Endothelial cell of umbilical vein (primary cell): ENCODE results near the gene HMCN1. TPM values are rescaled to one million over a fixed set of nuclear protein-coding genes. Genes with fewer than 3 reads are reported as not detected.
A peak's percentile ranks its signal among the peaks of the same experiment; 100 is the strongest.

Source experiments
- BruUV-seq: library from RNA; stranded (reverse); fragments of 400-500 nt; replicated peaks from 2 replicates; lab custom pipeline; 2021; lab: Mats Ljungman, UMichigan
- CTCF ChIA-PET: fragments of 300-600, 350-600 bp; sonication (Branson Sonifier 250); formaldehyde crosslinking; loops from one replicate; lab custom pipeline; 2021; ENCODE audit warnings: antibody characterized with exemption, inconsistent platforms; lab: Charles Lee
- POLR2A ChIA-PET: fragments of 300-600, 350-600 bp; sonication (Branson Sonifier 250); formaldehyde crosslinking; loops from one replicate; lab custom pipeline; 2021; ENCODE audit warnings: antibody characterized with exemption, inconsistent platforms; lab: Charles Lee
- DNase-seq: peaks from one replicate; pipeline ENCODE4 v3.0.0-alpha.2; 2011; ENCODE audit warnings: low read depth, low spot score
- FAIRE-seq: peaks from 2 replicates; lab custom pipeline; 2011; peaks lifted over from hg19 to GRCh38; lab: Jason Lieb, UNC
- H2AFZ ChIP-seq: 2 replicates; pipeline ENCODE4 v1.6.0; 2012; ENCODE audit warnings: low read depth, low read length, control low read depth, inconsistent platforms
- H3K27ac ChIP-seq: 2 replicates; pipeline ENCODE4 v1.5.1; 2011; ENCODE audit warnings: low read depth, mild to moderate bottlenecking, control low read depth, low read length, moderate library complexity; ENCODE audit not compliant: insufficient read depth
- H3K27me3 ChIP-seq, 2 experiments: 2 replicates each; pipeline versions ENCODE4 v1.6.0 to v1.6.1; 2011; ENCODE audit warnings: low read length in 2 of 2, mixed read lengths in 1 of 2; ENCODE audit not compliant: control insufficient read depth in 2 of 2, insufficient read depth in 2 of 2
- H3K36me3 ChIP-seq, 2 experiments: 2 replicates in 1 of 2; 3 replicates in 1 of 2; pipeline ENCODE4 v1.5.1; 2011; ENCODE audit warnings: low read length in 2 of 2, mild to moderate bottlenecking in 1 of 2, moderate library complexity in 1 of 2; ENCODE audit not compliant: control insufficient read depth in 2 of 2, insufficient read depth in 2 of 2; ENCODE audit errors: extremely low read depth in 1 of 2
- H3K4me1 ChIP-seq: 3 replicates; pipeline ENCODE4 v1.5.1; 2011; ENCODE audit warnings: mild to moderate bottlenecking, low read length; ENCODE audit not compliant: control insufficient read depth, insufficient read depth; ENCODE audit errors: extremely low read depth
- H3K4me2 ChIP-seq: 2 replicates; pipeline ENCODE4 v1.6.1; 2011; ENCODE audit warnings: low read length, control low read depth, mixed read lengths; ENCODE audit not compliant: insufficient read depth
- H3K4me3 ChIP-seq, 3 experiments: fragments of 200-600 bp in 1 of 3; sonication (generic), shearing (Covaris generic) in 1 of 3; replicated peaks in 1 of 3; 2 replicates each; pipeline ENCODE4 v1.5.1; 2011 to 2016; ENCODE audit warnings: control low read depth in 3 of 3, low read length in 3 of 3, mild to moderate bottlenecking in 2 of 3, inconsistent platforms in 1 of 3, low read depth in 1 of 3, moderate library complexity in 1 of 3; ENCODE audit not compliant: insufficient read depth in 1 of 3
- H3K79me2 ChIP-seq: 2 replicates; pipeline ENCODE4 v1.6.0; 2012; ENCODE audit warnings: low read length, inconsistent platforms; ENCODE audit not compliant: control insufficient read depth, insufficient read depth
- H3K9ac ChIP-seq: replicated peaks from 2 replicates; pipeline ENCODE3; 2011; ENCODE audit warnings: low read length, control low read depth; ENCODE audit not compliant: insufficient read depth; ENCODE audit errors: extremely low read depth
- H3K9me1 ChIP-seq: replicated peaks from 3 replicates; pipeline ENCODE4 v1.6.0; 2011; ENCODE audit warnings: mild to moderate bottlenecking, low read length; ENCODE audit not compliant: control insufficient read depth, insufficient read depth; ENCODE audit errors: extremely low read depth
- H3K9me3 ChIP-seq: replicated peaks from 2 replicates; pipeline ENCODE4 v1.5.1; 2012; ENCODE audit warnings: low read length, inconsistent platforms; ENCODE audit not compliant: control insufficient read depth, insufficient read depth
- H4K20me1 ChIP-seq: replicated peaks from 2 replicates; pipeline ENCODE3; 2011; ENCODE audit warnings: mild to moderate bottlenecking, low read length; ENCODE audit not compliant: control insufficient read depth, insufficient read depth; ENCODE audit errors: extremely low read depth
- CTCF ChIP-seq, 2 donors: IDR thresholded peaks; 1 replicate in 1 of 2; 2 replicates in 1 of 2; pipeline ENCODE4 v1.5.1; 2011; ENCODE audit warnings: low read length in 2 of 2, mild to moderate bottlenecking in 2 of 2, moderate library complexity in 2 of 2, control low read depth in 1 of 2, inconsistent platforms in 1 of 2, low read depth in 1 of 2; ENCODE audit not compliant: insufficient read depth in 1 of 2; ENCODE audit errors: extremely low read depth in 1 of 2
- EZH2 ChIP-seq: IDR thresholded peaks from 2 replicates; pipeline ENCODE4 v1.6.1; 2012; ENCODE audit warnings: borderline replicate concordance, low read depth, mild to moderate bottlenecking, moderate library complexity, low read length, inconsistent platforms; ENCODE audit not compliant: severe bottlenecking
- FOS ChIP-seq: IDR thresholded peaks from 2 replicates; pipeline ENCODE4 v1.6.1; 2011; ENCODE audit warnings: mild to moderate bottlenecking, low read length, moderate library complexity, borderline replicate concordance; ENCODE audit not compliant: insufficient read depth
- GATA2 ChIP-seq: IDR thresholded peaks from 2 replicates; pipeline ENCODE4 v1.7.0; 2011; ENCODE audit warnings: low read depth, mild to moderate bottlenecking, moderate library complexity, mixed read lengths, low read length; ENCODE audit not compliant: insufficient read length, insufficient read depth
- JUN ChIP-seq: IDR thresholded peaks from 2 replicates; pipeline ENCODE4 v1.6.1; 2011; ENCODE audit warnings: borderline replicate concordance, low read depth; ENCODE audit not compliant: insufficient read length, insufficient read depth
- MYC ChIP-seq: IDR thresholded peaks from one replicate; pipeline ENCODE4 v1.6.1; 2011; ENCODE audit warnings: mild to moderate bottlenecking, low read depth, low read length
- POLR2A ChIP-seq: IDR thresholded peaks from 2 replicates; pipeline ENCODE4 v1.6.1; 2012; ENCODE audit warnings: low read depth, mild to moderate bottlenecking, control low read depth, low read length
- dilution Hi-C: fragments of 300-500 bp; cut with MboI; formaldehyde crosslinking; loops from one replicate; pipeline ENCODE4 v1.15.0; 2019; ENCODE audit warnings: low sequenced_read_pairs; ENCODE audit not compliant: extremely low pct_ligation_motif_present
- intact Hi-C: fragments of 100-400 bp; cut with micrococcal nuclease; formaldehyde crosslinking; loops from one replicate; pipeline ENCODE4 v1.10.0; 2022
- polyA plus RNA-seq, 4 experiments: library from polyadenylated mRNA; depleted of rRNA in 3 of 4; stranded (reverse) in 3 of 4; unstranded in 1 of 4; fragments of >200 nt; gene quantifications; 2 replicates each; pipeline versions ENCODE4 v1.2.1 to v1.2.3, GENCODE V29; 2011 to 2012; ENCODE audit warnings: missing spikeins in 1 of 4
- total RNA-seq: library from RNA; stranded (reverse); gene quantifications from 2 replicates; pipeline ENCODE4 v1.2.3, GENCODE V29; 2021

HMCN1 gene
- total and polyA plus RNA-seq, 2 donors (not counting 3 experiments of a cell fraction or from before 2014, with no cell fraction given): 10.3 to 16.0 TPM

DNA sequence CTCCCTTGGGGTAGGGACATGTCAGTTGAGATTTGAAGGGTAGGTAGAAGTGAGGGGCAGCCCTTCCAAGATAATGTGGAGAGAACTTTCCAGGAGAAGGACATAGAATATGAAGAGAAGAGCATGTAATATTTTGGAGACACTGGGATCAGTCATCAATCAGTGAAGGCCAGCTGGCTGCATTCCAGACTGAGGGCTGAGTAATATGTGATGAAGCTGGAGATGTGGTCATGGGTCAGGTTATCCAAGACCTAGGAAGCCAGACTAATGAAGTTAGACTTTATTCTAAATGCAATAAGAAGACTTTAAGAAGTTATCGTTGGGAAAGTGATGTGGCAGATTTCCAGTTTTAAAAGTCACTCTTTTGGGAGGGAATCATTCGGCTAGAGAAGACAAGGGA is 262.0 kb downstream of the HMCN1 start:
- FAIRE-seq: peak; percentile 31
- dilution Hi-C loops: no loop called here

DNA sequence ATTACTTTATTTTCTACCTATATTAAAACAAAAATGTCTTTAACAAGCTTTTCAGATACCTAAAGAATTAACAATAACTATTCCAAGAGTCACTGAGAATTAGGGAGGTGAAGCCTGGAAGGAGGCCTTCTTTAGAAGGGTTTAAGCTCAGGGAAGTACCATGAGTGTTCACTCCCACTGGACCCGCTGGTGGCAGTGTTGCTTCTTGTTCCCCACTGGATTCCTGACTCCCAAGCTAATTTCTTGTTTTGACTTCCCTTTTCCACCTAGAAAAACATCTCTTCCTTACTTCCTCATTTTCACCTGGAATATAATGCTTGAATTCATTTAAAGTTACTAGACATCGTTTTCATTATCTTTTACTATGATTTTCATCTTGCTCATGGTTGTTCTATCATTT is 264.2 kb downstream of the HMCN1 start:
- BruUV-seq: no TSS peak
- no peak overlapping the region for H3K4me2 ChIP-seq
- H3K27me3 ChIP-seq: no peaks in the 10 kb centered on the region
- H3K36me3 ChIP-seq: no peaks in the 10 kb centered on the region
- no peak overlapping the region for H3K27ac ChIP-seq
- H4K20me1 ChIP-seq: no peaks in the 10 kb centered on the region
- H3K9me3 ChIP-seq: no peaks in the 10 kb centered on the region
- intact Hi-C loops: loop anchor here (1.0 kb wide), 1 partner anchor 214 kb away; no protein-coding TSS in a partner anchor
- FAIRE-seq (no peak), DNase-seq (no peak)
- TF ChIP-seq JUN (no peak), MYC (no peak), FOS (no peak), GATA2 (no peak), POLR2A (no peak), EZH2 (no peak), CTCF (IDR thresholded peaks at IDR 0.05; ENCODE audit: extremely low read depth in 1 of 2, insufficient read depth in 1 of 2, low read depth in 1 of 2, low read length in 2 of 2) (no peak)
- H3K9ac ChIP-seq: no peak overlapping the region
- POLR2A ChIA-PET: no interaction called here
- H3K4me3 ChIP-seq: no peak overlapping the region
- no peaks in the 10 kb centered on the region for H3K79me2 ChIP-seq
- no peaks in the 10 kb centered on the region for H3K4me1 ChIP-seq
- CTCF ChIA-PET: interaction anchor here (1.1 to 2.9 kb wide), 7 partner anchors 11 to 278 kb away, joined by 3 to 14 read pairs (median 8); no protein-coding TSS in a partner anchor
- H3K9me1 ChIP-seq: no peaks in the 10 kb centered on the region
- H2AFZ ChIP-seq: no peak overlapping the region
- dilution Hi-C loops: no loop called here

More for the DNA sequence above, 262.0 kb downstream of the HMCN1 start:
- CTCF ChIA-PET: interaction anchor here (0.8 kb wide), 1 partner anchor 13 kb away, joined by 4 read pairs; no protein-coding TSS in a partner anchor
- no peaks in the 10 kb centered on the region for H3K9me3 ChIP-seq
- no peaks in the 10 kb centered on the region for H3K36me3 ChIP-seq
- peak; percentile 81 for TF ChIP-seq GATA2
- TF ChIP-seq POLR2A: no peak
- peak; percentile 63 for TF ChIP-seq FOS
- DNase-seq: peak; percentile 47
- no peak overlapping the region for H3K27ac ChIP-seq
- H3K4me3 ChIP-seq: no peak overlapping the region
- POLR2A ChIA-PET: no interaction called here
- intact Hi-C loops: no loop called here
- no TSS peak for BruUV-seq
- no peaks in the 10 kb centered on the region for H3K4me1 ChIP-seq
- H3K4me2 ChIP-seq: no peak overlapping the region
- no peaks in the 10 kb centered on the region for H3K79me2 ChIP-seq
- no peak overlapping the region for H2AFZ ChIP-seq
- H3K27me3 ChIP-seq: no peaks in the 10 kb centered on the region
- no peaks in the 10 kb centered on the region for H3K9me1 ChIP-seq
- no peak overlapping the region for H3K9ac ChIP-seq
- no peaks in the 10 kb centered on the region for H4K20me1 ChIP-seq
